ENCODE measurements around the gene SLU7.

Gene SLU7

GRCh38 chr5:160390787-160391696 is 27.8 kb downstream of the SLU7 start:
- peak; percentile 30 for TF ChIP-seq CTCF (IDR thresholded peaks at IDR 0.05; ENCODE audit: low read depth, low read length, missing control alignments)
- no peak for DNase-seq (ENCODE audit: low read depth)
- H3K4me3 ChIP-seq (ENCODE audit: low read depth, low read length), result no peak overlapping the region

- no peak for TF ChIP-seq CTCF (IDR thresholded peaks at IDR 0.05; ENCODE audit: low read depth, low read length, missing control alignments)
- no peak for DNase-seq (ENCODE audit: low read depth)
- no peak overlapping the region for H3K4me3 ChIP-seq (ENCODE audit: low read depth, low read length)
Observed at GRCh38 chr5:160387445-160387844, 31.4 kb downstream of the SLU7 start.

- no peak overlapping the region for H3K4me3 ChIP-seq (ENCODE audit: low read depth, low read length)
- no peak for DNase-seq (ENCODE audit: low read depth)
- no peak for TF ChIP-seq CTCF (IDR thresholded peaks at IDR 0.05; ENCODE audit: low read depth, low read length, missing control alignments)
Observed at GRCh38 chr5:160385496-160385895, 33.4 kb downstream of the SLU7 start.

GRCh38 chr5:160384681-160385080 is 34.2 kb downstream of the SLU7 start:
- no peak overlapping the region for H3K4me3 ChIP-seq (ENCODE audit: low read depth, low read length)
- no peak for TF ChIP-seq CTCF (IDR thresholded peaks at IDR 0.05; ENCODE audit: low read depth, low read length, missing control alignments)

GRCh38 chr5:160382346-160382745 is 36.5 kb downstream of the SLU7 start:
- H3K4me3 ChIP-seq (ENCODE audit: low read depth, low read length), result no peak overlapping the region
- no peak for TF ChIP-seq CTCF (IDR thresholded peaks at IDR 0.05; ENCODE audit: low read depth, low read length, missing control alignments)
- DNase-seq (ENCODE audit: low read depth), result no peak

More at GRCh38 chr5:160384681-160385080, 34.2 kb downstream of the SLU7 start:
- no peak for DNase-seq (ENCODE audit: low read depth)

GRCh38 chr5:160380041-160380440 is 38.8 kb downstream of the SLU7 start:
- H3K4me3 ChIP-seq (ENCODE audit: low read depth, low read length), result no peak overlapping the region
- no peak for DNase-seq (ENCODE audit: low read depth)
- no peak for TF ChIP-seq CTCF (IDR thresholded peaks at IDR 0.05; ENCODE audit: low read depth, low read length, missing control alignments)

- TF ChIP-seq CTCF (IDR thresholded peaks at IDR 0.05; ENCODE audit: low read depth, low read length, missing control alignments), result no peak
- no peak overlapping the region for H3K4me3 ChIP-seq (ENCODE audit: low read depth, low read length)
- DNase-seq (ENCODE audit: low read depth), result no peak
Observed at GRCh38 chr5:160379511-160379910, 39.4 kb downstream of the SLU7 start.
